ENCODE data around the gene RCBTB2. TPM values are rescaled to one million over a fixed set of nuclear protein-coding genes. Genes with fewer than 3 reads are reported as not detected.

The RCBTB2 gene
- total and polyA plus RNA-seq, 9 of the 15 experiments (the other 6 are each of a cell fraction or from before 2014, with no cell fraction given), result 0.91 to 3.3 (median 1.5) TPM

GRCh38 chr13:48492096-48492440 is 40.8 kb downstream of the RCBTB2 start (continued):
- TF ChIP-seq GTF3C2 (IDR thresholded peaks at IDR 0.05; ENCODE audit: borderline replicate concordance, extremely low read depth, insufficient read length), result no peak
- no peak for TF ChIP-seq SMARCA5 (IDR thresholded peaks at IDR 0.05)
- TF ChIP-seq ZNF280A (IDR thresholded peaks at IDR 0.05; ENCODE audit: low read depth, partially characterized antibody), result no peak
- no peak for TF ChIP-seq ZNF3 (CRISPR knock-in tag; IDR thresholded peaks at IDR 0.05)
- TF ChIP-seq ETV5 (CRISPR knock-in tag; IDR thresholded peaks at IDR 0.05; ENCODE audit: low read depth), result no peak

- peaks cover 0 to 6% of the 10 kb centered on the region in 2 experiments; a peak in 2 of 5 replicates for H3K4me1 ChIP-seq (replicated peaks in 1 of 2; ENCODE audit: control insufficient read depth in 2 of 2, insufficient read depth in 2 of 2, low read length in 2 of 2)
- DNase-seq (ENCODE audit: extremely low read depth in 1 of 4, low spot score in 3 of 4), result no peak
- TF ChIP-seq ZNF224 (CRISPR knock-in tag; IDR thresholded peaks at IDR 0.05) (no peak), ZKSCAN3 (CRISPR knock-in tag; IDR thresholded peaks at IDR 0.05) (no peak), GTF2A2 (tag; IDR thresholded peaks at IDR 0.05) (no peak), KDM2B (CRISPR knock-in tag; IDR thresholded peaks at IDR 0.05) (no peak), RBM25 (IDR thresholded peaks at IDR 0.05; ENCODE audit: low read depth, low read length, severe bottlenecking) (no peak), ZNF398 (CRISPR knock-in tag; IDR thresholded peaks at IDR 0.05) (no peak), VEZF1 (CRISPR knock-in tag; IDR thresholded peaks at IDR 0.05) (no peak)
Measured at GRCh38 chr13:48491423-48492095, 41.3 kb downstream of the RCBTB2 start.

More at GRCh38 chr13:48491423-48492095, 41.3 kb downstream of the RCBTB2 start:
- BruUV-seq (replicated peaks), result no TSS peak
- ChIA-PET POLR2A (interaction anchor here (0.6 kb wide), 1 partner anchor 323 kb away, joined by 3 read pairs; no protein-coding TSS in a partner anchor), CTCF (ENCODE audit: low intra/inter-chr PET ratio) (no interaction called here)
- H3K36me3 ChIP-seq (ENCODE audit: control insufficient read depth, insufficient read depth, low read length), result no peaks in the 10 kb centered on the region
- H3K9ac ChIP-seq (ENCODE audit: insufficient read depth in 1 of 2, low read depth in 2 of 2, low read length in 2 of 2), result no peak overlapping the region
- H3K4me3 ChIP-seq, result no peak overlapping the region
- H3K27ac ChIP-seq (ENCODE audit: extremely low read depth, low read depth, low read length), result no peak overlapping the region
- FAIRE-seq (no peak), ATAC-seq (no peak; the same call in 2 of the 3 replicates)
- peak overlapping the region; percentile 73; the same call in 1 of the 2 replicates for H3K4me2 ChIP-seq (ENCODE audit: insufficient read depth, low read length)
- H3K9me1 ChIP-seq (ENCODE audit: control insufficient read depth, insufficient read depth, low read length), result no peaks in the 10 kb centered on the region
- no peaks in the 10 kb centered on the region for H4K20me1 ChIP-seq (replicated peaks; ENCODE audit: control insufficient read depth, insufficient read depth, low read length)
- in situ Hi-C loops (cut with MboI) (no loop called here), intact Hi-C loops (cut with micrococcal nuclease) (no loop called here)
- peak overlapping the region; percentile 93 for H2AFZ ChIP-seq (ENCODE audit: low read depth, low read length)
- H3K9me3 ChIP-seq (replicated peaks; ENCODE audit: control insufficient read depth, insufficient read depth, low read depth, low read length), result no peaks in the 10 kb centered on the region
- no peaks in the 10 kb centered on the region for H3K27me3 ChIP-seq (ENCODE audit: control insufficient read depth in 2 of 2, insufficient read depth in 2 of 2, low read length in 2 of 2)
- no peaks in the 10 kb centered on the region for H3K79me2 ChIP-seq (ENCODE audit: control insufficient read depth, insufficient read depth, low read length)
